Measurements from ENCODE around the gene VPS13C. TPM values are rescaled to one million over a fixed set of nuclear protein-coding genes. Genes with fewer than 3 reads are reported as not detected.

Gene VPS13C
- total RNA-seq, 3 donors from 2014 or later (not counting 1 experiment from before 2014, with no cell fraction given): 155 to 204 (median 164) TPM

- no peaks in the 10 kb centered on the region for H3K36me3 Mint-ChIP-seq
- peaks cover 11 to 14% of the 10 kb centered on the region in 2 donors for H3K27me3 Mint-ChIP-seq (ENCODE audit: low read depth in 2 of 2)
- peak in 1 of 2 donors; percentile 15 for DNase-seq
- peak overlapping the region; percentile 97 for H3K4me3 Mint-ChIP-seq
- Histone ChIP-seq H3K4me3 (ENCODE audit: low read length) (peak overlapping the region; percentile 66), H3K27ac (ENCODE audit: low read length) (peak overlapping the region; percentile 87), H3K36me3 (ENCODE audit: control insufficient read depth, insufficient read depth, low read length) (no peaks in the 10 kb centered on the region), H3K9me3 (ENCODE audit: control insufficient read depth, insufficient read depth, low read length) (no peaks in the 10 kb centered on the region), H3K4me1 (ENCODE audit: control insufficient read depth, insufficient read depth, low read length) (peaks cover 9% of the 10 kb centered on the region), H3K27me3 (ENCODE audit: control insufficient read depth, insufficient read depth, low read length) (peaks cover 5% of the 10 kb centered on the region)
- no peak for ATAC-seq
- peak; percentile 8 for TF ChIP-seq CTCF (IDR thresholded peaks at IDR 0.05)
- H3K27ac Mint-ChIP-seq: peak overlapping the region; percentile 96 to 98
- 0% methylated on average over 8 of the region's 13 CpGs for WGBS (ENCODE audit: insufficient coverage)
- intact Hi-C loops (cut with micrococcal nuclease): loop anchor here (1.0 kb wide), 1 partner anchor 13 kb away; no protein-coding TSS in a partner anchor
- peaks cover 53 to 70% of the 10 kb centered on the region in 2 donors for H3K4me1 Mint-ChIP-seq
- no peaks in the 10 kb centered on the region for H3K9me3 Mint-ChIP-seq
These were observed 985 bp downstream of the VPS13C start for GRCh38 chr15:62059108-62059815.

GRCh38 chr15:62058327-62059028, 1.8 kb downstream of the VPS13C start:
- DNase-seq (no peak), ATAC-seq (no peak)
- Mint-ChIP-seq H3K9me3 (no peaks in the 10 kb centered on the region), H3K27me3 (ENCODE audit: low read depth in 2 of 2) (peaks cover 6 to 7% of the 10 kb centered on the region in 2 donors), H3K27ac (peak overlapping the region; percentile 96 to 98), H3K36me3 (no peaks in the 10 kb centered on the region), H3K4me3 (peak overlapping the region; percentile 97), H3K4me1 (peaks cover 61 to 76% of the 10 kb centered on the region in 2 donors)
- peaks cover 9% of the 10 kb centered on the region for H3K4me1 ChIP-seq (ENCODE audit: control insufficient read depth, insufficient read depth, low read length)
- WGBS (ENCODE audit: insufficient coverage): 100% methylated on average over 2 of the region's 5 CpGs
- H3K4me3 ChIP-seq (ENCODE audit: low read length): no peak overlapping the region
- no peak overlapping the region for H3K27ac ChIP-seq (ENCODE audit: low read length)
- no peak for TF ChIP-seq CTCF (IDR thresholded peaks at IDR 0.05)
- H3K9me3 ChIP-seq (ENCODE audit: control insufficient read depth, insufficient read depth, low read length): no peaks in the 10 kb centered on the region
- H3K36me3 ChIP-seq (ENCODE audit: control insufficient read depth, insufficient read depth, low read length): no peaks in the 10 kb centered on the region
- intact Hi-C loops (cut with micrococcal nuclease): loop anchor here (1.0 kb wide), 1 partner anchor 12 kb away; no protein-coding TSS in a partner anchor
- H3K27me3 ChIP-seq (ENCODE audit: control insufficient read depth, insufficient read depth, low read length): no peaks in the 10 kb centered on the region

GRCh38 chr15:62057341-62057980, 2.8 kb downstream of the VPS13C start:
- Mint-ChIP-seq H3K9me3 (no peaks in the 10 kb centered on the region), H3K4me1 (peaks cover 68 to 80% of the 10 kb centered on the region in 2 donors), H3K27ac (peak overlapping the region; percentile 64 to 74), H3K36me3 (no peaks in the 10 kb centered on the region), H3K27me3 (ENCODE audit: low read depth in 2 of 2) (no peaks in the 10 kb centered on the region), H3K4me3 (peak overlapping the region; percentile 60)
- intact Hi-C loops (cut with micrococcal nuclease): no loop called here
- no peak for TF ChIP-seq CTCF (IDR thresholded peaks at IDR 0.05)
- ATAC-seq: no peak
- Histone ChIP-seq H3K27ac (ENCODE audit: low read length) (no peak overlapping the region), H3K4me1 (ENCODE audit: control insufficient read depth, insufficient read depth, low read length) (peaks cover 9% of the 10 kb centered on the region), H3K27me3 (ENCODE audit: control insufficient read depth, insufficient read depth, low read length) (no peaks in the 10 kb centered on the region), H3K4me3 (ENCODE audit: low read length) (no peak overlapping the region), H3K9me3 (ENCODE audit: control insufficient read depth, insufficient read depth, low read length) (no peaks in the 10 kb centered on the region), H3K36me3 (ENCODE audit: control insufficient read depth, insufficient read depth, low read length) (no peaks in the 10 kb centered on the region)
- WGBS (ENCODE audit: insufficient coverage): 96% methylated on average over 3 of the region's 4 CpGs
- no peak for DNase-seq
